Mucosa of descending colon (tissue), 3 donors: ENCODE results near the gene CBR3. TPM values are rescaled to one million over a fixed set of nuclear protein-coding genes. Genes with fewer than 3 reads are reported as not detected.

Source experiments
- ATAC-seq: fragments of 200-7000 bp; cut with Tn5 transposase; one replicate; pipeline ENCODE4 v1.9.1; 2020; ENCODE audit warnings: mild to moderate bottlenecking, moderate library complexity
- DNase-seq, 3 donors: peaks; one replicate each; pipeline ENCODE4 v3.0.0-alpha.2; 2020
- H3K36me3 ChIP-seq: fragments of 200-600 bp; one replicate; pipeline ENCODE4 v1.8.0; 2021; ENCODE audit warnings: low read depth, mild to moderate bottlenecking
- H3K4me1 ChIP-seq: fragments of 200-600 bp; one replicate; pipeline ENCODE4 v1.8.0; 2021; ENCODE audit warnings: low read depth, mild to moderate bottlenecking
- H3K4me3 ChIP-seq: fragments of 200-600 bp; one replicate; pipeline ENCODE4 v1.8.0; 2021; ENCODE audit warnings: mild to moderate bottlenecking
- H3K9me3 ChIP-seq: fragments of 200-600 bp; one replicate; pipeline ENCODE4 v1.8.0; 2021; ENCODE audit warnings: mild to moderate bottlenecking
- intact Hi-C, 2 donors: fragments of 100-400 bp; cut with DNase I in 1 of 2; cut with micrococcal nuclease in 1 of 2; formaldehyde crosslinking; loops; one replicate each; pipeline versions ENCODE4 v1.11.0 to v1.11.1; 2022; cut with DNase I, micrococcal nuclease
- total RNA-seq, 3 donors: library from RNA; stranded (reverse); fragmentation: NEBNext Ultra II Directional in 2 of 3; extraction: Animal tissue kit (Norgen Biotek cat#: 25700) in 2 of 3; gene quantifications; one replicate each; pipeline versions ENCODE4 v1.2.1 to v1.2.4, GENCODE V29; 2021 to 2023
- TF ChIP-seq, protein P1 (sequence below): fragments of 200-600 bp; IDR thresholded peaks from one replicate; pipeline ENCODE4 v1.8.0; 2022; ENCODE audit warnings: antibody characterized with exemption, mild to moderate bottlenecking
- donor health status: DM: no; HTN: no; CAD: no; lungs with moderate emphysema.
- donor health status: DM: no; HTN: no; CAD: no.
- donor health status: DM: no; HTN: yes; CAD: no.

The CBR3 gene
- total RNA-seq, 3 donors from 2014 or later = 0.75 to 5.0 (median 4.1) TPM

GRCh38 chr21:36186506-36187399 is 51.9 kb downstream of the CBR3 start:
- TF ChIP-seq, protein P1, sequence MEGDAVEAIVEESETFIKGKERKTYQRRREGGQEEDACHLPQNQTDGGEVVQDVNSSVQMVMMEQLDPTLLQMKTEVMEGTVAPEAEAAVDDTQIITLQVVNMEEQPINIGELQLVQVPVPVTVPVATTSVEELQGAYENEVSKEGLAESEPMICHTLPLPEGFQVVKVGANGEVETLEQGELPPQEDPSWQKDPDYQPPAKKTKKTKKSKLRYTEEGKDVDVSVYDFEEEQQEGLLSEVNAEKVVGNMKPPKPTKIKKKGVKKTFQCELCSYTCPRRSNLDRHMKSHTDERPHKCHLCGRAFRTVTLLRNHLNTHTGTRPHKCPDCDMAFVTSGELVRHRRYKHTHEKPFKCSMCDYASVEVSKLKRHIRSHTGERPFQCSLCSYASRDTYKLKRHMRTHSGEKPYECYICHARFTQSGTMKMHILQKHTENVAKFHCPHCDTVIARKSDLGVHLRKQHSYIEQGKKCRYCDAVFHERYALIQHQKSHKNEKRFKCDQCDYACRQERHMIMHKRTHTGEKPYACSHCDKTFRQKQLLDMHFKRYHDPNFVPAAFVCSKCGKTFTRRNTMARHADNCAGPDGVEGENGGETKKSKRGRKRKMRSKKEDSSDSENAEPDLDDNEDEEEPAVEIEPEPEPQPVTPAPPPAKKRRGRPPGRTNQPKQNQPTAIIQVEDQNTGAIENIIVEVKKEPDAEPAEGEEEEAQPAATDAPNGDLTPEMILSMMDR = no peak
- Histone ChIP-seq H3K4me1 (peaks cover 26% of the 10 kb centered on the region), H3K4me3 (no peak overlapping the region), H3K36me3 (no peaks in the 10 kb centered on the region), H3K9me3 (no peaks in the 10 kb centered on the region)
- ATAC-seq (peak; percentile 8), DNase-seq (peak in 2 of 3 donors; percentile 36 to 50)
- intact Hi-C loops = no loop called here

GRCh38 chr21:36188081-36188681 is 53.3 kb downstream of the CBR3 start:
- peaks cover 26% of the 10 kb centered on the region for H3K4me1 ChIP-seq
- TF ChIP-seq, protein P1 = no peak
- ATAC-seq = peak; percentile 91

GRCh38 chr21:36188937-36189336 is 54.1 kb downstream of the CBR3 start:
- no peaks in the 10 kb centered on the region for H3K9me3 ChIP-seq
- DNase-seq = no peak
- H3K36me3 ChIP-seq = no peaks in the 10 kb centered on the region
- peaks cover 26% of the 10 kb centered on the region for H3K4me1 ChIP-seq
- H3K4me3 ChIP-seq = no peak overlapping the region
- intact Hi-C loops = no loop called here
- no peak for ATAC-seq
- TF ChIP-seq, protein P1 = no peak

More at GRCh38 chr21:36188081-36188681, 53.3 kb downstream of the CBR3 start:
- DNase-seq = peak; percentile 82 to 85 (median 83)
- intact Hi-C loops = no loop called here
- Histone ChIP-seq H3K9me3 (no peaks in the 10 kb centered on the region), H3K4me3 (no peak overlapping the region), H3K36me3 (no peaks in the 10 kb centered on the region)

DNA sequence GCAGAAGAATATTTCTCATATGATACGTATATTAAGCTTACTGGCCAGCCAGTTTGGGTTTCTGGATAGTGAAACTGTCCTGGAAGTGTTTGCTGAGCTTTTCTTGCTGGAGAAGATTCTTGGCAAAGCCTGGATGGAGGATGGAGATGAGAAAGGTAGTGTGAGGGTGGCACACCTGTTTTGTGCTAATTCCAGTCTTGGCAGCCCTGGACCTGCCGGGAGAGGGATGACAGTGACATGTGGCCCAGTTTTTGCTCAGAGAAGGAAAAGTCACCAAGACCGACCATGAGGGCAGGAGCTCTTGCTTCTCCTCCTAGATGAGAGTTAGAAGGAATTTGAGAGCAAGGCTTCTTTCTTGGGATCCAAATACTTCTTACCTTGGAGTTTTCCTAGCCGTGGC is 55.9 kb downstream of the CBR3 start:
- Histone ChIP-seq H3K4me3 (no peak overlapping the region), H3K36me3 (no peaks in the 10 kb centered on the region), H3K9me3 (no peaks in the 10 kb centered on the region), H3K4me1 (peaks cover 26% of the 10 kb centered on the region)
- TF ChIP-seq, protein P1 = no peak
- intact Hi-C loops = no loop called here
- no peak for ATAC-seq
- DNase-seq = no peak

- H3K4me3 ChIP-seq = no peak overlapping the region
- peak; percentile 42 for ATAC-seq
- TF ChIP-seq, protein P1 = no peak
- peaks cover 18% of the 10 kb centered on the region for H3K4me1 ChIP-seq
- no peaks in the 10 kb centered on the region for H3K36me3 ChIP-seq
- no peak for DNase-seq
- no peaks in the 10 kb centered on the region for H3K9me3 ChIP-seq
- intact Hi-C loops = no loop called here
Measured at GRCh38 chr21:36193200-36193599, 58.3 kb downstream of the CBR3 start.
